ENCODE results near the gene SLC27A5. TPM values are rescaled to one million over a fixed set of nuclear protein-coding genes. Genes with fewer than 3 reads are reported as not detected.

The SLC27A5 gene
- total and polyA plus RNA-seq, 2 of the 13 experiments (the other 11 are each of a cell fraction or from before 2014, with no cell fraction given), result 30.3 to 40.2 TPM

- TF ChIP-seq ZNF83 (CRISPR knock-in tag; IDR thresholded peaks at IDR 0.05; ENCODE audit: borderline replicate concordance) (no peak), FOXC1 (CRISPR knock-in tag; IDR thresholded peaks at IDR 0.05; ENCODE audit: borderline replicate concordance) (no peak), ZNF550 (CRISPR knock-in tag; IDR thresholded peaks at IDR 0.05; ENCODE audit: borderline replicate concordance) (no peak; the same call in 1 of the 2 replicates), KDM2A (CRISPR knock-in tag; IDR thresholded peaks at IDR 0.05; ENCODE audit: borderline replicate concordance, low read depth) (no peak), ARID4A (CRISPR knock-in tag; IDR thresholded peaks at IDR 0.05; ENCODE audit: borderline replicate concordance) (peak; percentile 40; the same call in 1 of the 2 replicates), HDAC6 (IDR thresholded peaks at IDR 0.05; ENCODE audit: low read depth, low read length) (no peak), ZNF619 (CRISPR knock-in tag; IDR thresholded peaks at IDR 0.05) (no peak), ZNF44 (CRISPR knock-in tag; IDR thresholded peaks at IDR 0.05) (no peak), SNAPC4 (CRISPR knock-in tag; IDR thresholded peaks at IDR 0.05) (no peak), ZNF251 (CRISPR knock-in tag; IDR thresholded peaks at IDR 0.05) (peak; percentile 83; the same call in 1 of the 2 replicates), KLF16 (CRISPR knock-in tag; IDR thresholded peaks at IDR 0.05) (no peak), MXD1 (CRISPR knock-in tag; IDR thresholded peaks at IDR 0.05) (0 out of 2 replicates have a peak, but pooled peaks have one; percentile 69), RFX1 (IDR thresholded peaks at IDR 0.05) (no peak), ZC3H13 (CRISPR knock-in tag; IDR thresholded peaks at IDR 0.05) (0 out of 2 replicates have a peak, but pooled peaks have one; percentile 18), NAIF1 (CRISPR knock-in tag; IDR thresholded peaks at IDR 0.05; ENCODE audit: borderline replicate concordance) (peak; percentile 53; the same call in 1 of the 2 replicates), ZNF10 (CRISPR knock-in tag; IDR thresholded peaks at IDR 0.05; ENCODE audit: borderline replicate concordance, low read depth) (no peak), ZNF124 (CRISPR knock-in tag; IDR thresholded peaks at IDR 0.05) (no peak; the same call in 1 of the 2 replicates), HMGA1 (CRISPR knock-in tag; conservative IDR thresholded peaks at IDR 0.05) (no peak)
Observed at GRCh38 chr19:58511353-58512208, at the start of gene SLC27A5 (continued).

Measured in HepG2 (cell line).